Lung (tissue), 12 donors: ENCODE results near the gene C3orf22. TPM values are rescaled to one million over a fixed set of nuclear protein-coding genes. Genes with fewer than 3 reads are reported as not detected.

Experiments
- ATAC-seq: fragments of 200-7000 bp; cut with Tn5 transposase; one replicate; pipeline ENCODE4 v1.9.1; 2020; ENCODE audit warnings: moderate number of reproducible peaks; ENCODE audit not compliant: insufficient read depth, low FRiP score
- DNase-seq, 3 donors: peaks; one replicate each; pipeline ENCODE4 v3.0.0-alpha.2; 2013 to 2017
- H3K27ac ChIP-seq, 2 donors: one replicate each; pipeline ENCODE4 v1.5.1; 2013; ENCODE audit warnings: mild to moderate bottlenecking in 2 of 2, moderate library complexity in 2 of 2, control low read depth in 1 of 2, inconsistent platforms in 1 of 2, low read depth in 1 of 2, low read length in 1 of 2
- H3K27me3 ChIP-seq, 3 donors: one replicate each; pipeline ENCODE4 v1.5.1; 2013; ENCODE audit warnings: low read length in 2 of 3; ENCODE audit not compliant: control insufficient read depth in 3 of 3, insufficient read depth in 3 of 3
- H3K36me3 ChIP-seq, 4 donors: one replicate each; pipeline ENCODE4 v1.5.1; 2013; ENCODE audit warnings: low read length in 4 of 4, mild to moderate bottlenecking in 1 of 4, moderate library complexity in 1 of 4; ENCODE audit not compliant: control insufficient read depth in 4 of 4, insufficient read depth in 4 of 4
- H3K4me1 ChIP-seq, 5 donors: one replicate each; pipeline ENCODE4 v1.5.1; 2013; ENCODE audit warnings: low read length in 5 of 5, mild to moderate bottlenecking in 2 of 5, moderate library complexity in 1 of 5; ENCODE audit not compliant: control insufficient read depth in 5 of 5, insufficient read depth in 5 of 5
- H3K4me3 ChIP-seq: one replicate; pipeline ENCODE4 v1.5.1; 2013; ENCODE audit warnings: mild to moderate bottlenecking, control low read depth, moderate library complexity
- H3K9ac ChIP-seq, 2 donors: one replicate each; pipeline ENCODE4 v1.5.1; 2013; ENCODE audit warnings: low read length in 2 of 2, control low read depth in 1 of 2; ENCODE audit not compliant: insufficient read depth in 1 of 2
- H3K9me3 ChIP-seq, 4 donors: one replicate each; pipeline ENCODE4 v1.5.1; 2013; ENCODE audit warnings: low read length in 3 of 4, mild to moderate bottlenecking in 1 of 4, moderate library complexity in 1 of 4; ENCODE audit not compliant: control insufficient read depth in 4 of 4, insufficient read depth in 3 of 4
- CTCF ChIP-seq: IDR thresholded peaks from 2 replicates; pipeline ENCODE4 v1.5.1; 2012; ENCODE audit warnings: mild to moderate bottlenecking; ENCODE audit errors: control extremely low read depth, extremely low read depth
- WGBS, 2 donors: extraction: QIAGEN DNeasy Blood & Tissue Kit; methylation state at CpG; one replicate each; pipeline ENCODE4 v1.1.7; 2013; 5-methylcytosine and 5-hydroxymethylcytosine counted together
- polyA plus RNA-seq, 2 donors: library from polyadenylated mRNA; stranded (reverse); fragments of 200-250 nt; gene quantifications; one replicate each; pipeline ENCODE4 v1.2.1, GENCODE V29; 2013
- total RNA-seq, 2 donors: library from RNA; depleted of rRNA in 1 of 2; stranded (reverse); fragments of >200 nt in 1 of 2; gene quantifications; one replicate each; pipeline ENCODE4 v1.2.1, GENCODE V29; 2014 to 2021
- donor health status: control.
- donor health status: control.
- donor health status: Bipolar disorder and iron deficiency.
- donor health status: healthy.
- donor health status: DM: yes; HTN: yes; CAD: no.

The C3orf22 gene
- total and polyA plus RNA-seq, 4 donors = 0.28 TPM; not detected in 3

GRCh38 chr3:126531051-126531330 lies 27.7 kb downstream of the C3orf22 start:
- Histone ChIP-seq H3K27ac (no peak overlapping the region), H3K27me3 (peaks cover 0 to 6% (median 0%) of the 10 kb centered on the region in 3 donors), H3K36me3 (no peaks in the 10 kb centered on the region), H3K9me3 (no peaks in the 10 kb centered on the region), H3K9ac (no peak overlapping the region), H3K4me3 (no peak overlapping the region), H3K4me1 (peaks cover 0 to 4% (median 0%) of the 10 kb centered on the region in 5 donors)
- DNase-seq = no peak
- ATAC-seq = no peak
- no peak for TF ChIP-seq CTCF
- WGBS, 2 donors = 88 to 95% methylated on average over 6 of the region's 6 CpGs

DNA sequence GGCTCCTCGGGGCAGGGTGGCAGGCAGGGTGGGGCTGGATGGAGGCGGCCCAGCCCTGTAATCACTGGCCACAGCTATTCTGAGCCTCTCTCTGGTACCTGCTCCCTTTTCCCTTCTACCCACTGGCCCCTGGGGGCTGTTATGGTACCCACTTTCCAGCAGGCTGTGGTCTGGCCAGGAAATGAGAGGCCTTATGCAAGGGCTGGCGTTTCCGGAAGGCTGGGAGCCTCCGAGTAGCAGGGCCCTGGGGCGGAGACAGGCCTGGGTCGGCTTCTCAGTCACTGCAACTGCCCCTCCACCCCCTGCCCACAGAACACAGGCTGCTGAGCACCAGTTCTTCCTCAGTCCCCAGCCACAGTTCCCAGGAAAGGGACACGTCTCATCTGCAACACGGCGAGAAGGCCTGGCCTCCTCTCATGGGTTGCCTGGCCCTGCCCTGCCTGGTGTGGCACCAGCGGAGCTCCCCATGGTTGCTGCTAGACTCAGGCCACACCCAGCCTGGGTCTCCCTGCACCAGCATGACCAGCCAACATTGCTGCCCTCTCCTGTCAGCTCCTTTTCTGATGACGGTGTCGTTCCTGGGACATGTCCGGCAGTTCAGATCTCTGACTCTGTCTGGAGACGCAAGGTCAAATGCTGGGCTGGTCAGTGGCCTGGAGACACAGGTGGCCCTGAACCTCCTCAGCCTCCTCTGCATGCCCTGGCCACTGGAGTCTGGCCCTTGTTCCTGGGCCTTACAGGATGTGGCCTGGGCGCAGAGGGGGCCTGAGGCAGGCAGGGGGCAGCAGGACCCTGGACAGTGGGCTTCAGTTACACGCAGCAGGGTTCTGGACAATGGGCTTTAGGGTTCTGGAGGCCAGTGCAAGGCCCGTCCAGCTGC lies 28.3 kb downstream of the C3orf22 start:
- ATAC-seq (peak; percentile 63), DNase-seq (no peak)
- Histone ChIP-seq H3K36me3 (no peaks in the 10 kb centered on the region), H3K4me3 (no peak overlapping the region), H3K27me3 (peaks cover 0 to 8% (median 0%) of the 10 kb centered on the region in 3 donors), H3K9ac (no peak overlapping the region), H3K27ac (peak overlapping the region in 1 of 2 donors; percentile 54), H3K4me1 (peaks cover 0 to 4% (median 0%) of the 10 kb centered on the region in 5 donors), H3K9me3 (no peaks in the 10 kb centered on the region)
- TF ChIP-seq CTCF = no peak
- WGBS, 2 donors = 41 to 69% methylated on average over 18 of the region's 18 CpGs

DNA sequence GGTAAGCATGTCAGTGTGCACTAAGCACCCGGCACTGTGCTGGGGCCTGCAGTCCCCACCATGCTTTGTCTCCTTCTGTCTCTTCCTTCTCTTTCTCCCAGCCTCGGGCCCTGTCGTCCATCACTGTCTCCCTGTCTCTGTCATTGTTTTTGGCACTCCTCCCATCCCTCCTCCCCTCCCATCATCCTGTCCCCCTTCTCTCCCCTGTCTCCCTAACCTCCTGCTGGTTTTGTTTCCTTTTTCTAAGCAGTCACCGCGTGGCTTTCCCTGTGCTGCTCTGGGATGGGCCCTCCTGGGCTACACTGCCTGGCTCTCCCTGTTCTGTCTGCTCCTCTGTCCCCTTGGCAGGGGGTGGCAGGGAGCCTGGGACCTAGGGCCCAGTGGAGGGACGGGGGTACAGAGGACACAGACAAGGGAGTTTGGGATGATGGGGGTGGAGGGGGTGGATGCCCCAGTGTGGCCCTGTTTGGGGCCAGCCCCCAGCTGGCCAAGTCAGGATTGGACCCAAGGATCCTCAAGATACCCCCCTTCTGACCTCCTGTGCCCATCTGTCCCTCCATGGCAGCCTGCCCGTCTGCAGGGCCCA lies 29.1 kb downstream of the C3orf22 start:
- DNase-seq = no peak
- no peaks in the 10 kb centered on the region for H3K36me3 ChIP-seq
- no peak overlapping the region for H3K27ac ChIP-seq
- H3K27me3 ChIP-seq = peaks cover 0 to 13% (median 0%) of the 10 kb centered on the region in 3 donors
- H3K4me1 ChIP-seq = peaks cover 0 to 4% (median 0%) of the 10 kb centered on the region in 5 donors
- no peak overlapping the region for H3K4me3 ChIP-seq
- 13 to 52% methylated on average over 7 of the region's 7 CpGs for WGBS, 2 donors
- ATAC-seq = no peak
- TF ChIP-seq CTCF = no peak
- no peak overlapping the region for H3K9ac ChIP-seq
- H3K9me3 ChIP-seq = no peaks in the 10 kb centered on the region
